GM21723 (cell line): ENCODE measurements around the gene DGKD.
"Not testable (repeated sequence)": the region's sequence is repeated elsewhere in the genome, so short reads cannot be mapped to it uniquely, and the experiment has no call there.

ENCODE experiments used
- ATAC-seq: cut with Tn5 transposase; IDR thresholded peaks from one replicate; pipeline ENCODE4 v1.9.1; 2021; ENCODE audit warnings: mild to moderate bottlenecking, moderate library complexity; ENCODE audit not compliant: unreplicated experiment

Gene DGKD

GRCh38 chr2:233358947-233359346 lies 4.7 kb downstream of the DGKD start:
- ATAC-seq = no peak

DNA sequence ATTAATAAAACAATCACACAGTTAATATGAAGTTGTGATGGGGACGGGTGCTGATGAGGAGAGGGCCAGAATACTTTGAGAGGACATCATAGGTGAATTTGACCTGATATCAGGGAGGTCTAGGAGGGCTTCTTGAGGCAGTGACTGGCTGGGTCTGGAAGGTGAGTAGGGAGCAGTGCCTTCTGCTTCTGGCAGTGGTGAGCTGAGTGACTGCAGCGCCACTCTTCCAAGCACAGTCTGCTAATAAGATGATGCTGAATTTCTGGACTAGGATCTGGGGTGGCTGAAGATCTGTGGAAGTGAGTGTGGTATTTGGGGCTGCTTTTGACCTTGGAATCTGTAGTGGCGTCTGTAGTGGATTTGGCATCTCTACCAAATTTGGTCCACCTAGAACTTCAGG lies 5.5 kb downstream of the DGKD start:
- no peak for ATAC-seq

GRCh38 chr2:233360771-233361176 lies 6.5 kb downstream of the DGKD start:
- ATAC-seq = no peak

- ATAC-seq = no peak
These were observed 7.0 kb downstream of the DGKD start for GRCh38 chr2:233361297-233361696.

- ATAC-seq = no peak
These were observed 8.4 kb downstream of the DGKD start for GRCh38 chr2:233362742-233363141.

GRCh38 chr2:233363744-233364235 lies 9.5 kb downstream of the DGKD start:
- no peak for ATAC-seq

- no peak for ATAC-seq
These were observed 11.7 kb downstream of the DGKD start for GRCh38 chr2:233365861-233366520.

- no peak for ATAC-seq
These were observed 13.3 kb downstream of the DGKD start for GRCh38 chr2:233367586-233367985.

GRCh38 chr2:233368756-233369155 lies 14.5 kb downstream of the DGKD start:
- no peak for ATAC-seq

- ATAC-seq = no peak
These were observed 15.2 kb downstream of the DGKD start for GRCh38 chr2:233369462-233369861.

DNA sequence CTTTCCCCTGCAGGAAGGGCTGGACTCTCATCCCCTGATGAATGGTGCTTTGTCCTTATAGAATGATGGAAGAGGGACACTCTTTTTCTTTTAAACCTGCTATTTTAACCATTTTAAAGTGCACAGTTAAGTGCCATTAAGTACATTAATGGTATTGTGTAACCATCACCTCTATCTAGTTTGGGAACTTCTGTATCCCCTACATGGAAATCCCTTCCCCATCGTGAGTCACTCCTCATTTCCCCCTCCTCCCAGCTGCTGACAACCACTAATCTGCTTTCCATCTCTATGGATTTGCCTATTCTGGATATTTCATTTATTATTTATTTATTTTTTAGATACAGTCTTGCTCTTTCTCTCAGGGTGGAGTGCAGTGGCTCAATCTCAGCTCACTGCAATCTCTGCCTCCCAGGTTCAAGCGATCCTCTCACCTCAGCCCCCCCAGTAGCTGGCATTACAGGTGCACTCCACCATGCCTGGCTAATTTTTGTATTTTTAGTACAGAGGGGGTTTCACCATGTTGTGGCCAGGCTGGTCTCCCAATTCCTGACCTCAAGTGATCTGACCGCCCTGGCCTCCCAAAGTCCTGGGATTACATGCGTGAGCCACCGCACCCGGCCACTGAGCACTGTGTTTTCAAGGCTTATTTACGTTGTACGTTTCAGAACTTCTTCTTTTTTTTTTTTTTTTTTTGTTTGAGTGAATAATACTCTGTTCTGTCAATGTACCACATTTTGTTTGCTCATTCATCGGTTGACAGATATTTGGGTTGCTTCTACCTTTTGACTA lies 15.8 kb downstream of the DGKD start:
- no peak for ATAC-seq

- no peak for ATAC-seq
These were observed 17.3 kb downstream of the DGKD start for GRCh38 chr2:233371641-233372040.

DNA sequence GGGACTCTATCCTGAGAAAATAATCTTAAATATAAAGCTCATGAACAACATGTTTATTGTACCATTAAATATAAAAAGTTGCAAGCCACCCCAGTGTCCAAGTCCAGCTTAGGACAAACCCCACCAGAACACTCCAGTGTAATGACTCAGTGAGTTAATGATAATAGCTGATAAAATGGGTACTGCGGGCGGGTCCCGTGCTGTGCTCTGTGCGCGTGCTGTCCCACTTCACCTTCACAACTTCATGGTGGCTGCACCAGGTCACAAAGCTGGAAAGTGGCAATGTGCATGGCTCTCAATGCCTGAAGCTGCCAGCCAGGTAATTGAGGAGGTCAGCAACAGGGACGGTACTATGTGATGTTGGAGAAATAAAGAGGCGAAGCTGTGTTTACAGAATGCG lies 18.6 kb downstream of the DGKD start:
- ATAC-seq = no peak

GRCh38 chr2:233373316-233373715 lies 19.0 kb downstream of the DGKD start:
- ATAC-seq = no peak

DNA sequence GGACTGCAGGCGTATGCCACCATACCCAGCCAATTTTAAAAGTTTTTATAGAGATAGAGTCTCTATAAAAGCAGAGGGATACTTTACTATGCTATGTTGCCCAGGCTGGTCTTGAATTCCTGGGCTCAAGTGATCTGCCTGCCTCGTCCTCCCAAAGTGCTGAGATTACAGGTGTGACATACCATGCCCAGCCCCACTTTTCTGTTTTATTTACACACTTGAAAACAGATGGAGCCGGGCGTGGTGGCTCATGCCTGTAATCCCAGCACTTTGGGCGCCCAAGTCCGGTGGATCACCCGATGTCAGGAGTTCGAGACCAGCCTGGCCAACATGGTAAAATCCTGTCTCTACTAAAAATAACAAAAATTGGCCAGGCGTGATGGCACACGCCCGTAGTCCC lies 20.5 kb downstream of the DGKD start:
- ATAC-seq = not testable (repeated sequence)

- no peak for ATAC-seq
These were observed 21.4 kb downstream of the DGKD start for GRCh38 chr2:233375490-233376314.

DNA sequence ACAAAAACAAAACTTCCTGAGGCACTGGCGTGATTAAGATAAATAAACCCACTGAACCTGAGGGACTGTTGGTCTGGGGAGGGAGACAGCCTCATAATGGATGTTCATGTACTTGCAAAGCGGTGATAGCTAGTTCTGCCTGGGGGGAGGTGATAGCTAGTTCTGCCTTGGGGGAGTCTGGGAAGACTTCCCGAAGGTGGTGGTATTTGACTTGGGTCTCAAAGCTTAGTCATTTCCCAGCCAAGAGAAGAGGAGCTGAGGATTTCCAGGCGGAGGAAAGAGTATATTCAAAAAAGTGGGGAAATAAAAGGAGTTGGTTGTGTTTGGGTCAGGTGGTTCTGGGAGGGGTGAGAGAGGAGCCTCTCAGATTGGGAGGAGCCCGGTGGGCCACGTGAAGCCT lies 24.7 kb downstream of the DGKD start:
- ATAC-seq = no peak

DNA sequence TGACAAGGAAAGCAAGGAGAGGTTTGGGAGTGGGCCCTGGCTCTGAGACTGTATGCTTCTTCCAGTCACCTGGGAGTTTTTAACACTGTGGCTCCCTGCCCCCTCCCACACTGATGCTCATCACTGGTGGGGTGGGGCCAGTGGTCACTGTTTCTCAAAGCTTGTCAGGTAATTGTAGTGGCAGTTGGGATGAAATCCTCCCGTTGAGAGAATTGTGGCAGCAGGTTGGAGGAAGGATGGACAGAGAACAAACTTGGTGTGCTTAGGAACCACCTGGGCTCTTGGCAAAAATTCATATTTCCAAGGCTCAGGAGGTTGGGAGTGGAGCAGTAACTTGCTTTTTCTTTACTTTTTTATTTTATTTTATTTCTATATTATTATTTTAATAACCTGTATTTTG lies 25.1 kb downstream of the DGKD start:
- ATAC-seq = no peak

DNA sequence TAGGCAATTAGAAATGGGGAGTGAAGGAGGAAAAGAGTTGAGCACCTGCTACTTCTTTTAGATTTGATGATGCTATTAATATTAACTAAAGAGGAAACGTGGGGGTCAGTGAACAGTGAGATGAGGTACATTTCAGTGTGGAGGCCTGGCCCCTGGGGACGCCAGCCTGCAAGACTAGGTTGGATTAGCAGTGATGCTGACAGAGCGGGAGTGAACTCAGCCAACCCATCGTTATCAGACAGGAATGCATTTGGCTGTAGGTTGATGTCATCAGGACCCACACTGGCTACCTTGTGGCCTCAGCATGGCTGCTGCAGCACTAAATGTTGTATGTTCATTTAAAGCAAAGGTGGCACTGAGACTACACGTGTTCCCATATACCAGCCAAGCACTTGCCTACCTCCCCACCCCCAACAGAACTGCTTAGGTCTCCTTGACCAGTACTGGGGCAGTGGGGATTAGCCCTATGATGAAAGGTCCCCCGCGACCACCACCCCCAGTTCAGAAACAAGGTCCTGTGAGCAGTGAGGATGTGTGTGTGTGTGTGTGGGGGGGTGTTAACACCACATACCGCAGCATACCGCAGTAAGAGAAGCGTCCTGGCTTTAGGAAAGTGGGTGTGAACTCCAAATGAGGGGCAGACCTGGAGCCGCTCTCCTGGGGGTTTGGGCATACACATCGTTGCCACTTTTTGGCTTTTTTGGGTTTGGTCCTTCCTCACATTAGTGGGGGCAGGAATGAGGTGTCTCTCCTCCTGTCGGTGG lies 26.0 kb downstream of the DGKD start:
- no peak for ATAC-seq

DNA sequence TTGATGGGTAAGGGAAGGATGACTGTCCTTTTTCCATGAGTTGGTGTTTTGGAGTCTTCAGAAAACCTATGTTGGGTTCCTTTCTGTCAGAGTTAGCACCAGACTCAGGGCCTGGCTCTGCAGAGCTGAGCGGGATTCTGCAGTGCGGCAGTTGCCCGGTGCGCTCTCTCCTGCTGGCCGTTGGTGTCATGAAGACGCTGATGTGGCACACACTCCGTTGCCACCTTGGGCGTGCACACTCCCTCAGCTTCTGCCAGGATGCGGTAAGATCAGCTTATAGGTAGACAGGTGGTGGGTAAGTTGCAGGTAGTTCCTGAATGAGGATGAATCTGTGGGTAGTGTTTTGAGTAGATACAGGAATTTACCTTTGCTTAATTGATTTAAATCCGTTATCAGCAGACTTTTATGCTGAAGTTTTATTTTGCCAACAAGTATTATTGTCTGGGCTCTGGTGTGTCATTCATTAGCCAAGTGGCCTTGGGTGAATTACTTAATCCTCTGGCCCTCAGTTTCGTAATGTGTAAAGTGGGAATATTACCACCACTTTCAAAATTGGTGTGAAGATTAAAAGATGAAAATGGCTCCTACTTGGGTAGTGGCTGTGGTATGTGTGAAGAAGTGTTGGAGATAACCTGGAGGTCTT lies 26.8 kb downstream of the DGKD start:
- no peak for ATAC-seq
